SK-N-SH (cell line): ENCODE results near the gene ATP12A. TPM values are rescaled to one million over a fixed set of nuclear protein-coding genes. Genes with fewer than 3 reads are reported as not detected.

ENCODE experiments used
- CTCF ChIA-PET: fragments of 300-600, 350-600 bp; formaldehyde crosslinking; extraction: SDS; loops from one replicate; lab custom pipeline; 2021; lab: Yijun Ruan, JAX
- POLR2A ChIA-PET: fragments of 350-600 bp; sonication (Branson Sonifier 250); formaldehyde crosslinking; extraction: SDS; loops from one replicate; lab custom pipeline; 2020; ENCODE audit warnings: antibody characterized with exemption, inconsistent platforms; lab: Yijun Ruan, JAX
- DNase-seq: peaks from one replicate; pipeline ENCODE4 v3.0.0; 2012
- H2AFZ ChIP-seq: fragments of 200-600 bp; sonication (generic); 2 replicates; pipeline ENCODE4 v1.8.1; 2016; ENCODE audit warnings: antibody characterized with exemption, mild to moderate bottlenecking, low read depth
- H3F3A ChIP-seq: fragments of 200-600 bp; sonication (generic); replicated peaks from 2 replicates; pipeline ENCODE3; 2016; ENCODE audit warnings: antibody characterized with exemption, mild to moderate bottlenecking; ENCODE audit not compliant: insufficient read depth
- H3K27ac ChIP-seq, 2 experiments: fragments of 200-500 bp in 1 of 2; fragments of 200-600 bp in 1 of 2; sonication (Bioruptor generic) in 1 of 2; sonication (generic), shearing (Covaris generic) in 1 of 2; 2 replicates each; pipeline versions ENCODE4 v1.5.1 to v1.6.1; 2014 to 2016; ENCODE audit warnings: low read depth in 2 of 2, inconsistent platforms in 1 of 2, low read length in 1 of 2, mild to moderate bottlenecking in 1 of 2, mixed read lengths in 1 of 2
- H3K27me3 ChIP-seq: fragments of 200-600 bp; sonication (generic), shearing (Covaris generic); 2 replicates; pipeline ENCODE4 v1.6.1; 2016; ENCODE audit warnings: mixed run types; ENCODE audit not compliant: insufficient read depth
- H3K36me3 ChIP-seq, 2 experiments: fragments of 200-500 bp in 1 of 2; fragments of 200-600 bp in 1 of 2; sonication (Bioruptor generic) in 1 of 2; sonication (generic) in 1 of 2; replicated peaks in 1 of 2; 2 replicates each; pipeline versions ENCODE3 to v1.5.1; 2014 to 2016; ENCODE audit warnings: low read length in 1 of 2, mild to moderate bottlenecking in 1 of 2; ENCODE audit not compliant: insufficient read depth in 2 of 2, control insufficient read depth in 1 of 2
- H3K4me1 ChIP-seq, 2 experiments: fragments of 200-500 bp in 1 of 2; fragments of 200-600 bp in 1 of 2; sonication (Bioruptor generic) in 1 of 2; sonication (generic), shearing (Covaris generic) in 1 of 2; 2 replicates each; pipeline versions ENCODE4 v1.5.1 to v1.6.1; 2014 to 2016; ENCODE audit warnings: low read depth in 1 of 2, low read length in 1 of 2, mixed run types in 1 of 2; ENCODE audit not compliant: insufficient read depth in 2 of 2, control insufficient read depth in 1 of 2
- H3K4me2 ChIP-seq: fragments of 200-600 bp; sonication (generic), shearing (Covaris generic); 2 replicates; pipeline ENCODE4 v1.6.1; 2017; ENCODE audit warnings: mixed run types
- H3K4me3 ChIP-seq, 2 experiments: fragments of 200-500 bp in 1 of 2; fragments of 200-600 bp in 1 of 2; sonication (Bioruptor generic) in 1 of 2; sonication (generic), shearing (Covaris generic) in 1 of 2; 2 replicates each; pipeline versions ENCODE4 v1.5.1 to v1.8.1; 2014 to 2016; ENCODE audit warnings: low read depth in 2 of 2, inconsistent platforms in 1 of 2, low read length in 1 of 2, mild to moderate bottlenecking in 1 of 2, mixed read lengths in 1 of 2, moderate library complexity in 1 of 2
- H3K79me2 ChIP-seq: fragments of 200-600 bp; sonication (generic); 2 replicates; pipeline ENCODE4 v1.8.1; 2017; ENCODE audit warnings: mild to moderate bottlenecking; ENCODE audit not compliant: insufficient read depth
- H3K9ac ChIP-seq: fragments of 200-600 bp; sonication (generic); 2 replicates; pipeline ENCODE4 v1.6.1; 2017; ENCODE audit warnings: mixed run types
- H3K9me2 ChIP-seq: fragments of 200-600 bp; sonication (generic); 2 replicates; pipeline ENCODE4 v1.6.1; 2017; ENCODE audit warnings: mixed run types
- H3K9me3 ChIP-seq: fragments of 200-600 bp; sonication (generic); 2 replicates; pipeline ENCODE4 v1.6.1; 2017; ENCODE audit warnings: mixed run types, mild to moderate bottlenecking, moderate library complexity
- H4K20me1 ChIP-seq: fragments of 200-600 bp; sonication (generic); 2 replicates; pipeline ENCODE4 v1.6.1; 2017; ENCODE audit warnings: mild to moderate bottlenecking, mixed run types; ENCODE audit not compliant: insufficient read depth
- ELF1 ChIP-seq: IDR thresholded peaks from 2 replicates; pipeline ENCODE4 v1.4.0; 2012
- EP300 ChIP-seq, 2 experiments: IDR thresholded peaks; 2 replicates each; pipeline versions ENCODE4 v1.4.0 to v1.6.1; 2012; ENCODE audit warnings: borderline replicate concordance in 1 of 2, low read depth in 1 of 2, low read length in 1 of 2
- FOSL2 ChIP-seq: IDR thresholded peaks from 2 replicates; pipeline ENCODE4 v1.4.0; 2012; ENCODE audit warnings: low read depth, mild to moderate bottlenecking, moderate library complexity, borderline replicate concordance
- FOXJ3 ChIP-seq: sonication (generic); formaldehyde crosslinking; IDR thresholded peaks from 2 replicates; pipeline ENCODE4 v1.5.1; 2020; ENCODE audit warnings: mild to moderate bottlenecking, missing genetic modification reagents
- GATA2 ChIP-seq: sonication (generic); formaldehyde crosslinking; IDR thresholded peaks from 2 replicates; pipeline ENCODE4 v1.5.0; 2020; ENCODE audit warnings: mild to moderate bottlenecking, missing genetic modification reagents
- MAX ChIP-seq: IDR thresholded peaks from 2 replicates; pipeline ENCODE4 v1.4.0; 2012; ENCODE audit warnings: low read depth
- MEF2A ChIP-seq: IDR thresholded peaks from 2 replicates; pipeline ENCODE4 v1.4.0; 2012; ENCODE audit warnings: low read depth, borderline replicate concordance
- PBX3 ChIP-seq: IDR thresholded peaks from 2 replicates; pipeline ENCODE4; 2012
- RCOR1 ChIP-seq: fragments of 150-350 bp; IDR thresholded peaks from 2 replicates; pipeline ENCODE4 v1.6.1; 2017; ENCODE audit warnings: antibody characterized with exemption, low read length
- RXRA ChIP-seq: IDR thresholded peaks from 2 replicates; pipeline ENCODE4 v1.4.0; 2012; ENCODE audit warnings: low read depth, mild to moderate bottlenecking, borderline replicate concordance
- TCF12 ChIP-seq: IDR thresholded peaks from 2 replicates; pipeline ENCODE4 v1.4.0; 2012
- USF1 ChIP-seq: IDR thresholded peaks from 2 replicates; pipeline ENCODE4 v1.4.0; 2012; ENCODE audit warnings: low read depth, borderline replicate concordance
- YY1 ChIP-seq: IDR thresholded peaks from 2 replicates; pipeline ENCODE4 v1.4.0; 2012; ENCODE audit warnings: low read depth, mild to moderate bottlenecking
- WGBS: methylation state at CpG from one replicate; pipeline ENCODE4 v1.1.6; 2017; ENCODE audit warnings: low lambda C conversion rate; 5-methylcytosine and 5-hydroxymethylcytosine counted together
- polyA plus RNA-seq, 3 experiments: library from polyadenylated mRNA; depleted of rRNA; stranded (reverse); fragments of >200 nt; gene quantifications; 2 replicates each; pipeline ENCODE4 v1.2.3, GENCODE V29; 2012

ATP12A gene
- polyA plus RNA-seq, 1 of the 3 experiments (the other 2 are of a cell fraction): not detected

- TF ChIP-seq RCOR1 (no peak), YY1 (no peak), PBX3 (no peak), USF1 (no peak), FOXJ3 (CRISPR knock-in tag) (no peak)
Measured at GRCh38 chr13:24700539-24700938, 20.3 kb downstream of the ATP12A start (continued).

- H3K27ac ChIP-seq: no peak overlapping the region
- no peaks in the 10 kb centered on the region for H3F3A ChIP-seq
- no peaks in the 10 kb centered on the region for H3K79me2 ChIP-seq
- no peak overlapping the region for H3K4me2 ChIP-seq
- H3K9ac ChIP-seq: no peak overlapping the region
- H3K9me2 ChIP-seq: no peaks in the 10 kb centered on the region
- POLR2A ChIA-PET: no interaction called here
- H4K20me1 ChIP-seq: no peaks in the 10 kb centered on the region
- no peaks in the 10 kb centered on the region for H3K9me3 ChIP-seq
- no peak for DNase-seq
- no peaks in the 10 kb centered on the region for H3K4me1 ChIP-seq
- 53% methylated on average over 7 of the region's 14 CpGs for WGBS
- no peaks in the 10 kb centered on the region for H3K36me3 ChIP-seq
- H2AFZ ChIP-seq: no peak overlapping the region
- H3K4me3 ChIP-seq: no peak overlapping the region
- CTCF ChIA-PET: interaction anchor here (1.9 kb wide), 1 partner anchor 13 kb away, joined by 5 read pairs; no protein-coding TSS in a partner anchor
- no peaks in the 10 kb centered on the region for H3K27me3 ChIP-seq
- no peak for TF ChIP-seq TCF12
- no peak for TF ChIP-seq FOSL2
- no peak for TF ChIP-seq MAX
- TF ChIP-seq EP300 (IDR thresholded peaks at IDR 0.05; ENCODE audit: borderline replicate concordance in 1 of 2, low read depth in 1 of 2, low read length in 1 of 2): no peak
- TF ChIP-seq ELF1: no peak
- no peak for TF ChIP-seq MEF2A
- TF ChIP-seq RCOR1: no peak
- TF ChIP-seq FOXJ3 (CRISPR knock-in tag): no peak
- TF ChIP-seq RXRA: no peak
- TF ChIP-seq GATA2 (CRISPR knock-in tag): no peak
Measured at GRCh38 chr13:24706886-24707585, 26.8 kb downstream of the ATP12A start.
